Peyer's patch (tissue), 4 donors: ENCODE results near the gene HSPA4. TPM values are rescaled to one million over a fixed set of nuclear protein-coding genes. Genes with fewer than 3 reads are reported as not detected.

Experiments
- DNase-seq, 3 donors: peaks; one replicate each; pipeline ENCODE4 v3.0.0-alpha.2; 2017 to 2019
- H3K27ac ChIP-seq, 4 donors: fragments of 200-600 bp; sonication (generic); one replicate each; pipeline ENCODE4 v1.5.1; 2016 to 2019
- H3K27me3 ChIP-seq, 2 donors: fragments of 200-600 bp; sonication (generic); one replicate each; pipeline ENCODE4 v1.5.1; 2019
- H3K36me3 ChIP-seq, 3 donors: fragments of 200-600 bp; sonication (generic); one replicate each; pipeline ENCODE4 v1.5.1; 2016 to 2019
- H3K4me1 ChIP-seq, 4 donors: fragments of 200-600 bp; sonication (generic); one replicate each; pipeline ENCODE4 v1.5.1; 2016 to 2019
- H3K4me3 ChIP-seq, 4 donors: fragments of 200-600 bp; sonication (generic); 1 replicate in 3 of 4; 2 replicates in 1 of 4; pipeline ENCODE4 v1.5.1; 2016 to 2019; ENCODE audit warnings: mild to moderate bottlenecking in 1 of 4
- H3K9me3 ChIP-seq, 4 donors: fragments of 200-600 bp; sonication (generic); one replicate each; pipeline ENCODE4 v1.5.1; 2016 to 2019; ENCODE audit warnings: mild to moderate bottlenecking in 1 of 4
- CTCF ChIP-seq, 6 experiments: fragments of 450-650 bp in 4 of 6; fragments of 200-600 bp in 2 of 6; sonication (generic) in 1 of 6; IDR thresholded peaks; one replicate each; pipeline ENCODE4 v1.5.1; 2017 to 2019; ENCODE audit warnings: antibody characterized with exemption in 6 of 6, mild to moderate bottlenecking in 3 of 6, moderate library complexity in 1 of 6
- POLR2A ChIP-seq, 2 donors: fragments of 450-650 bp; IDR thresholded peaks; one replicate each; pipeline ENCODE4 v1.5.1; 2017; ENCODE audit warnings: antibody characterized with exemption in 2 of 2, mild to moderate bottlenecking in 2 of 2, moderate library complexity in 2 of 2
- total RNA-seq, 4 donors: library from RNA; depleted of rRNA; stranded (reverse); fragments of >200 nt; gene quantifications; one replicate each; pipeline ENCODE4 v1.1.0, GENCODE V29; 2016

The HSPA4 gene
- total RNA-seq, 4 donors from 2014 or later = 18.0 to 78.4 (median 41.4) TPM

- TF ChIP-seq CTCF (IDR thresholded peaks at IDR 0.05) = no peak
- Histone ChIP-seq H3K36me3 (no peaks in the 10 kb centered on the region), H3K27ac (no peak overlapping the region), H3K27me3 (no peaks in the 10 kb centered on the region), H3K4me3 (no peak overlapping the region), H3K4me1 (no peaks in the 10 kb centered on the region), H3K9me3 (no peaks in the 10 kb centered on the region)
- peak in 1 of 3 donors; percentile 37 for DNase-seq
Measured at GRCh38 chr5:133118741-133119140, 66.9 kb downstream of the HSPA4 start.

GRCh38 chr5:133119233-133119711 is 67.5 kb downstream of the HSPA4 start:
- H3K27ac ChIP-seq = no peak overlapping the region
- H3K36me3 ChIP-seq = no peaks in the 10 kb centered on the region
- no peak for DNase-seq
- H3K9me3 ChIP-seq = no peaks in the 10 kb centered on the region
- H3K4me3 ChIP-seq = no peak overlapping the region
- TF ChIP-seq CTCF (IDR thresholded peaks at IDR 0.05) (no peak), POLR2A (IDR thresholded peaks at IDR 0.05) (no peak)
- H3K27me3 ChIP-seq = no peaks in the 10 kb centered on the region
- no peaks in the 10 kb centered on the region for H3K4me1 ChIP-seq

GRCh38 chr5:133120156-133120750 is 68.4 kb downstream of the HSPA4 start:
- H3K27ac ChIP-seq = no peak overlapping the region
- H3K27me3 ChIP-seq = no peaks in the 10 kb centered on the region
- H3K4me3 ChIP-seq = no peak overlapping the region
- TF ChIP-seq CTCF (IDR thresholded peaks at IDR 0.05) (no peak), POLR2A (IDR thresholded peaks at IDR 0.05) (no peak)
- no peaks in the 10 kb centered on the region for H3K4me1 ChIP-seq
- H3K9me3 ChIP-seq = no peaks in the 10 kb centered on the region
- no peaks in the 10 kb centered on the region for H3K36me3 ChIP-seq
- peak in 1 of 3 donors; percentile 29 for DNase-seq

- TF ChIP-seq CTCF (IDR thresholded peaks at IDR 0.05) = peak in 3 of 6 experiments; percentile 10 to 28 (median 28)
- TF ChIP-seq POLR2A (IDR thresholded peaks at IDR 0.05) = no peak
- Histone ChIP-seq H3K4me3 (no peak overlapping the region), H3K36me3 (no peaks in the 10 kb centered on the region), H3K9me3 (no peaks in the 10 kb centered on the region), H3K27me3 (no peaks in the 10 kb centered on the region), H3K4me1 (no peaks in the 10 kb centered on the region), H3K27ac (no peak overlapping the region)
- peak in 1 of 3 donors; percentile 7 for DNase-seq
Measured at GRCh38 chr5:133121080-133121479, 69.3 kb downstream of the HSPA4 start.

GRCh38 chr5:133121611-133122150 is 69.9 kb downstream of the HSPA4 start:
- Histone ChIP-seq H3K27ac (no peak overlapping the region), H3K9me3 (no peaks in the 10 kb centered on the region), H3K4me3 (no peak overlapping the region), H3K27me3 (no peaks in the 10 kb centered on the region), H3K36me3 (no peaks in the 10 kb centered on the region), H3K4me1 (no peaks in the 10 kb centered on the region)
- TF ChIP-seq CTCF (IDR thresholded peaks at IDR 0.05) (no peak), POLR2A (IDR thresholded peaks at IDR 0.05) (no peak)
- no peak for DNase-seq
